GM23248 (cell line): Measurements from ENCODE around the gene TMEM255B. TPM values are rescaled to one million over a fixed set of nuclear protein-coding genes. Genes with fewer than 3 reads are reported as not detected.

Experiments used
- DNase-seq: peaks from one replicate; pipeline ENCODE4 v3.0.0-alpha.2; 2015
- H2AFZ ChIP-seq: fragments of 200-600 bp; sonication (generic); 2 replicates; pipeline ENCODE4 v1.6.1; 2016; ENCODE audit warnings: antibody characterized with exemption
- H3F3A ChIP-seq: fragments of 200-600 bp; sonication (generic); 2 replicates; pipeline ENCODE4 v1.6.1; 2016; ENCODE audit warnings: mild to moderate bottlenecking, antibody characterized with exemption, mixed run types; ENCODE audit not compliant: insufficient read depth
- H3K27ac ChIP-seq: fragments of 200-600 bp; sonication (generic); 2 replicates; pipeline ENCODE4 v1.5.1; 2016; ENCODE audit warnings: mild to moderate bottlenecking
- H3K27me3 ChIP-seq: fragments of 200-600 bp; sonication (generic); replicated peaks from 2 replicates; pipeline ENCODE4 v1.6.1; 2016; ENCODE audit warnings: mild to moderate bottlenecking; ENCODE audit not compliant: insufficient read depth
- H3K36me3 ChIP-seq: fragments of 200-600 bp; sonication (generic); 2 replicates; pipeline ENCODE4 v1.6.1; 2016; ENCODE audit warnings: low read depth, mild to moderate bottlenecking
- H3K4me1 ChIP-seq: fragments of 200-600 bp; sonication (generic); 2 replicates; pipeline ENCODE4 v1.6.1; 2016; ENCODE audit warnings: mild to moderate bottlenecking; ENCODE audit not compliant: insufficient read depth
- H3K4me2 ChIP-seq: fragments of 200-600 bp; sonication (generic); one replicate; pipeline ENCODE4 v1.6.1; 2016; ENCODE audit warnings: mild to moderate bottlenecking; ENCODE audit not compliant: unreplicated experiment
- H3K4me3 ChIP-seq: fragments of 200-600 bp; sonication (generic); 2 replicates; pipeline ENCODE4 v1.5.1; 2016; ENCODE audit warnings: mild to moderate bottlenecking
- H3K79me2 ChIP-seq: fragments of 200-600 bp; sonication (generic); 2 replicates; pipeline ENCODE4 v1.6.1; 2016; ENCODE audit warnings: mild to moderate bottlenecking; ENCODE audit not compliant: insufficient read depth
- H3K9ac ChIP-seq: fragments of 200-600 bp; sonication (generic); 2 replicates; pipeline ENCODE4 v1.6.1; 2016; ENCODE audit warnings: mild to moderate bottlenecking
- H3K9me2 ChIP-seq: fragments of 200-600 bp; sonication (generic); 2 replicates; pipeline ENCODE4 v1.6.1; 2016; ENCODE audit warnings: mixed run types, mild to moderate bottlenecking, moderate library complexity; ENCODE audit not compliant: insufficient read depth
- H3K9me3 ChIP-seq: fragments of 200-600 bp; sonication (generic); one replicate; pipeline ENCODE4 v1.6.1; 2017; ENCODE audit warnings: low read depth
- H4K20me1 ChIP-seq: fragments of 200-600 bp; sonication (generic); 2 replicates; pipeline ENCODE4 v1.6.0; 2016; ENCODE audit not compliant: insufficient read depth
- EZH2 ChIP-seq: fragments of 200-600 bp; sonication (generic); IDR thresholded peaks from 2 replicates; pipeline ENCODE4 v1.6.1; 2018; ENCODE audit warnings: antibody characterized with exemption, mild to moderate bottlenecking; ENCODE audit not compliant: insufficient read depth, poor library complexity, severe bottlenecking
- EZH2phosphoT487 ChIP-seq: fragments of 200-600 bp; sonication (generic); IDR thresholded peaks from 2 replicates; pipeline ENCODE4 v1.6.1; 2018; ENCODE audit warnings: antibody characterized with exemption, moderate library complexity, mild to moderate bottlenecking, low read depth; ENCODE audit not compliant: insufficient read depth
- WGBS, 2 experiments: methylation state at CpG; one replicate each; pipeline ENCODE4 v1.1.6; 2015 to 2017; ENCODE audit warnings: low lambda C conversion rate in 2 of 2, low coverage in 1 of 2; ENCODE audit errors: missing lambda C conversion rate in 2 of 2; 5-methylcytosine and 5-hydroxymethylcytosine counted together
- in situ Hi-C: fragments of 300-500 bp; cut with MboI; formaldehyde crosslinking; loops from 2 replicates; pipeline ENCODE4 v1.15.0; 2020
- polyA plus RNA-seq: library from polyadenylated mRNA; unstranded; fragments of >200 nt; fragmentation: Nextera tagmentation; extraction: Ambion mirVana; gene quantifications from 2 replicates; pipeline ENCODE4 v1.2.1, GENCODE V29; 2016
- total RNA-seq: library from RNA; depleted of rRNA; stranded (reverse); fragments of >200 nt; shearing (Covaris generic); gene quantifications from 2 replicates; pipeline ENCODE4 v1.2.3, GENCODE V29; 2014

TMEM255B gene
- total and polyA plus RNA-seq, 2 experiments from 2014 or later: 8.2 TPM; not detected in 1

DNA sequence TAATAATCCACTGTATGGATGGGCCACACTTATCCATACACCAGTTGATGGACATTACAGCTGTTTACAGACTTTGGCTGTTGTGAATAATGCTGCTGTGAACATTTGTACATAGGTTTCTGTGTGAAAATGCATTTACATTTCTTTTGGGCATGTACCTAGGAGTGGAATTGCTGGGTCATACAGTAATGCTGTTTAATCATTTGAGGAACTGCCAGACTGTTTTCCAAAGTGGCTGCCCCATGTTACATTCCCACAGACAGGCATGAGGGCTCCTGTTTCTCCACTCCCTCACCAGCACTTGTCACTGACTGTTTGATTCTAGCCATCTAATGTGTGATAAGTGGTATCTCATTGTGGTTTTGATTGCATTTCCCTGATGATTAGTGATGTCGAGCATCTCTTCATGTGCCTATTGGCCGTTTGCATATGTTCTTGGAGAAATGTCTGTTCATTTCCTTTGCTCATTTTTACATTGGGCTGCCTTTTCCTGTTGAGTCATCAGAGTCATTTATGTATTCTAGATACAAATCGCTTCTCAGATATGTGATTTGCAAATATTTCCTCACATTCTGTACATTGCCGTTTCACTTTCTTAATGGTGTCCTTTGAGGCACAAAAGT lies 12.8 kb downstream of the TMEM255B start:
- no peak overlapping the region for H2AFZ ChIP-seq
- H3K27ac ChIP-seq: no peak overlapping the region
- H3K27me3 ChIP-seq: no peaks in the 10 kb centered on the region
- DNase-seq: no peak
- H3K9ac ChIP-seq: no peak overlapping the region
- in situ Hi-C loops: no loop called here
- 69 to 71% methylated on average over 4 of the region's 4 CpGs for WGBS, 2 experiments
- no peaks in the 10 kb centered on the region for H3K36me3 ChIP-seq
- no peaks in the 10 kb centered on the region for H4K20me1 ChIP-seq
- H3K4me2 ChIP-seq: no peak overlapping the region
- TF ChIP-seq EZH2phosphoT487 (no peak), EZH2 (no peak)
- no peaks in the 10 kb centered on the region for H3K9me2 ChIP-seq
- no peaks in the 10 kb centered on the region; the same call in 1 of the 2 replicates for H3K4me1 ChIP-seq
- H3K9me3 ChIP-seq: no peaks in the 10 kb centered on the region
- H3F3A ChIP-seq: 0 out of 2 replicates have a peak, but pooled peaks cover 11% of the 10 kb centered on the region
- H3K4me3 ChIP-seq: no peak overlapping the region
- H3K79me2 ChIP-seq: no peaks in the 10 kb centered on the region

DNA sequence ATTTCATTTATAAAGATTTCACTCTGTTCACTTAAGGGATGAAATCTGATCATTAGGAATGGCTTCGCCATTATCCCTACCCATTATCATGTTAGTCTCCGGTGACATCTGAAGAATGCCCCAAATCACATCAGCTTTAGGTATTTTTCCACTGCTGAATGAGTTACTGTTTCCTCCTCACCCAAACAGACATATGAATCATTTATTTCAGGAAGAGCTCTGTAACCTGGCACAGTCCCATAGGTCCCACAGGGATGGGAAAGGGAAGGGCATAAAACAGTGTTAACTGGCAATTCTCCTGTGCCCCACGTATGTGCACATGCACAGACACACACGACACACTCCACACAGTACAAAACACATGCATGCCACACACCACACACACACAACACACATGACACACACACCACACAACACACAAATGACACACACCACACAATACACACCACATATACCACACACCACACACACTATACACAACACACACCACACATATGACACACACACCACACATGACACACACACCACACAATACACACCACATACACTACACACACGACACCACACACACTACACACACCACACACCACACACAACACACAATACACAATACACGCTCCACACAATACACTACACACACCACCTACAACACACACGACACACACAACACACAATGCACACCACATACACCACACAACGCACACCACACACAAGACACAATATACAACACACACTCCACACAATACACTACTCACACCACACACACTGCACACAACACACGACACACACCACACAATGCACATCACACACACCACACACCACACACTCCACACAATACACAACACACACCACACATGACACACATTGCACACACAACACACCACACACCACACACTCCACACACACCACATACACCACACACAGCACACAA lies 15.4 kb downstream of the TMEM255B start:
- H3K4me3 ChIP-seq: no peak overlapping the region
- H2AFZ ChIP-seq: no peak overlapping the region
- H4K20me1 ChIP-seq: no peaks in the 10 kb centered on the region
- 76 to 80% methylated on average over 8 to 9 of the region's 9 CpGs for WGBS, 2 experiments
- no peaks in the 10 kb centered on the region for H3K9me2 ChIP-seq
- DNase-seq: peak; percentile 77
- H3K9me3 ChIP-seq: no peaks in the 10 kb centered on the region
- H3K4me2 ChIP-seq: no peak overlapping the region
- no peaks in the 10 kb centered on the region for H3K36me3 ChIP-seq
- H3K9ac ChIP-seq: no peak overlapping the region
- 0 out of 2 replicates have a peak, but pooled peaks cover 3% of the 10 kb centered on the region for H3K27me3 ChIP-seq
- no peaks in the 10 kb centered on the region; the same call in 1 of the 2 replicates for H3K4me1 ChIP-seq
- H3F3A ChIP-seq: 0 out of 2 replicates have a peak, but pooled peaks cover 11% of the 10 kb centered on the region
- H3K79me2 ChIP-seq: no peaks in the 10 kb centered on the region
- H3K27ac ChIP-seq: no peak overlapping the region
- TF ChIP-seq EZH2 (no peak), EZH2phosphoT487 (no peak)
- in situ Hi-C loops: no loop called here

DNA sequence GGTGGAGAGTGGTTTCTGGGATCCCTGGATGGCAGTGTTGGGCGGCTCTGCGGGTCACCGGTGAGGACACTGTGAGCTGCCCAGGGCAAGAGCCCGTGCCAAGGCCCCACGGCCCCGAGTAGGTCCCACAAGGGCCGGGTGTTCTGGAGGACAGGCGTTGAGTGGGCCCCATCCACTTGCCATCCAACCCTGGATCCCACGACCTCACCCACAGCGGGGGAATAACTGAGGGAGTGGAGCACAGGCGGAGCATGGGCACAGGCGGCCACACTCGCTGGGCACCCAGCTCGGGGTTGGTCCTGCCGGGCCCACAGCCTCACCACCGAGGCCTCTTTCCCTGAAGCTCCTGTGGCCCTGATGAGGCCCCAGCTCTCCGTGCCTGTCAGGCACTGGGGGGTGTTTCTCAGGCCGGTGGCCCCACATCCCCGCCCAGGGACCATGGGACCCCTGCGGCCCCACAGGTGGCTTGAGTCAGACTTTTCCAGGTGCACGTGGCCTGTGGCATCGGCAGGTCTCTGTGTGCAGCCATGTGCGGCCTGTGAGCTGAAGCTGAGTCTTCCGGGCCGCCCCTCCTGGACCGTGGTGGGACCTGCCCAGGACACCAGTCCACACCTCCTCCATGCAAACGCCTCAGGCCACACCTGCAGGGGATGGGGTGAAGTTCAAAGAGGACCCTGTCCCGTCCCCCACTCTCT lies 16.6 kb downstream of the TMEM255B start:
- Histone ChIP-seq H3K9me3 (no peaks in the 10 kb centered on the region), H3K9ac (no peak overlapping the region), H3K9me2 (no peaks in the 10 kb centered on the region), H3K36me3 (no peaks in the 10 kb centered on the region), H3F3A (0 out of 2 replicates have a peak, but pooled peaks cover 11% of the 10 kb centered on the region), H3K4me1 (no peaks in the 10 kb centered on the region; the same call in 1 of the 2 replicates), H3K4me2 (no peak overlapping the region), H4K20me1 (no peaks in the 10 kb centered on the region), H3K27ac (no peak overlapping the region), H2AFZ (no peak overlapping the region), H3K4me3 (no peak overlapping the region), H3K27me3 (0 out of 2 replicates have a peak, but pooled peaks cover 3% of the 10 kb centered on the region), H3K79me2 (no peaks in the 10 kb centered on the region)
- WGBS, 2 experiments: 81 to 85% methylated on average over 22 to 28 of the region's 28 CpGs
- in situ Hi-C loops: no loop called here
- no peak for TF ChIP-seq EZH2
- no peak for DNase-seq
